Right cardiac atrium (tissue), 5 donors: ENCODE data around the gene ANO10. TPM values are rescaled to one million over a fixed set of nuclear protein-coding genes. Genes with fewer than 3 reads are reported as not detected.
"Not testable (repeated sequence)": the region's sequence is repeated elsewhere in the genome, so short reads cannot be mapped to it uniquely, and the experiment has no call there.

Experiments
- ATAC-seq, 2 donors: fragments of 200-7000 bp; cut with Tn5 transposase; one replicate each; pipeline versions ENCODE4 v1.8.0 to v1.9.1; 2020; ENCODE audit warnings: moderate library complexity in 2 of 2, mild to moderate bottlenecking in 1 of 2
- DNase-seq, 3 donors: peaks; one replicate each; pipeline ENCODE4 v3.0.0-alpha.2; 2020
- H3K27ac ChIP-seq: one replicate; pipeline ENCODE4 v1.5.1; 2013; ENCODE audit warnings: mild to moderate bottlenecking, low read length, control low read depth, moderate library complexity
- H3K27me3 ChIP-seq: one replicate; pipeline ENCODE4 v1.6.1; 2013; ENCODE audit not compliant: control insufficient read depth, insufficient read depth
- H3K4me1 ChIP-seq: one replicate; pipeline ENCODE4 v1.6.1; 2013; ENCODE audit warnings: low read length; ENCODE audit not compliant: control insufficient read depth, insufficient read depth
- H3K4me3 ChIP-seq: one replicate; pipeline ENCODE4 v1.5.1; 2013; ENCODE audit warnings: low read length, control low read depth
- H3K9me3 ChIP-seq: one replicate; pipeline ENCODE4 v1.6.1; 2013; ENCODE audit warnings: low read length; ENCODE audit not compliant: control insufficient read depth
- WGBS: extraction: QIAGEN DNeasy Blood & Tissue Kit; methylation state at CpG from one replicate; pipeline ENCODE4 v1.1.7; 2013; 5-methylcytosine and 5-hydroxymethylcytosine counted together
- intact Hi-C, 4 donors: fragments of 100-400 bp; cut with DNase I; formaldehyde crosslinking; loops; one replicate each; pipeline versions ENCODE4 v1.11.0 to v1.14.0; 2022 to 2023
- polyA plus RNA-seq: library from polyadenylated mRNA; stranded (reverse); fragments of 200-250 nt; gene quantifications from one replicate; pipeline ENCODE4 v1.2.3, GENCODE V29; 2013
- total RNA-seq, 4 donors: library from RNA; stranded (reverse); fragmentation: NEBNext Ultra II Directional; extraction: Animal tissue kit (Norgen Biotek cat#: 25700); gene quantifications; one replicate each; pipeline ENCODE4 v1.2.1, GENCODE V29; 2021
- donor health status: healthy with polysubstance abuse.
- donor health status: DM: no; HTN: yes; CAD: no.
- donor health status: DM: no; HTN: no; CAD: no.
- donor health status: DM: no; HTN: yes; CAD: no; lungs with severe emphysema.
- donor health status: DM: yes; HTN: yes; CAD: no.

ANO10 gene
- total and polyA plus RNA-seq, 5 donors, result 9.3 to 16.5 (median 15.8) TPM

- H3K9me3 ChIP-seq, result no peaks in the 10 kb centered on the region
- H3K4me1 ChIP-seq, result peaks cover 2% of the 10 kb centered on the region
- H3K4me3 ChIP-seq, result no peak overlapping the region
- H3K27me3 ChIP-seq, result no peaks in the 10 kb centered on the region
- DNase-seq, result no peak
- H3K27ac ChIP-seq, result no peak overlapping the region
- peak; percentile 62 to 96 for ATAC-seq
- 62% methylated on average over 1 of the region's 1 CpG for WGBS
- intact Hi-C loops, result no loop called here
These were observed 153.7 kb downstream of the ANO10 start for GRCh38 chr3:43468133-43468532.

- no peak for DNase-seq
- no peaks in the 10 kb centered on the region for H3K27me3 ChIP-seq
- peaks cover 2% of the 10 kb centered on the region for H3K4me1 ChIP-seq
- H3K27ac ChIP-seq, result no peak overlapping the region
- intact Hi-C loops, result no loop called here
- no peak overlapping the region for H3K4me3 ChIP-seq
- no peak for ATAC-seq
- no peaks in the 10 kb centered on the region for H3K9me3 ChIP-seq
These were observed 156.7 kb downstream of the ANO10 start for GRCh38 chr3:43465109-43465508.

GRCh38 chr3:43462566-43462965, 159.2 kb downstream of the ANO10 start:
- intact Hi-C loops, DNase-seq: not testable (repeated sequence)

GRCh38 chr3:43461345-43461744, 160.5 kb downstream of the ANO10 start:
- WGBS, result 94% methylated on average over 2 of the region's 2 CpGs
- intact Hi-C loops, result no loop called here
- no peak for ATAC-seq
- H3K4me3 ChIP-seq, result no peak overlapping the region
- no peaks in the 10 kb centered on the region for H3K4me1 ChIP-seq
- no peak for DNase-seq
- no peaks in the 10 kb centered on the region for H3K9me3 ChIP-seq
- H3K27me3 ChIP-seq, result no peaks in the 10 kb centered on the region
- H3K27ac ChIP-seq, result no peak overlapping the region

More at GRCh38 chr3:43462566-43462965, 159.2 kb downstream of the ANO10 start:
- not testable (repeated sequence) for H3K4me3 ChIP-seq, H3K4me1 ChIP-seq, ATAC-seq, H3K27me3 ChIP-seq, H3K27ac ChIP-seq, H3K9me3 ChIP-seq
- 97% methylated on average over 3 of the region's 3 CpGs for WGBS

GRCh38 chr3:43457038-43457437, 164.8 kb downstream of the ANO10 start:
- H3K9me3 ChIP-seq, H3K4me3 ChIP-seq, intact Hi-C loops, ATAC-seq, H3K4me1 ChIP-seq, H3K27me3 ChIP-seq, H3K27ac ChIP-seq, DNase-seq: not testable (repeated sequence)
- 54% methylated on average over 1 of the region's 1 CpG for WGBS

GRCh38 chr3:43455233-43455632, 166.6 kb downstream of the ANO10 start:
- 76% methylated on average over 1 of the region's 1 CpG for WGBS
- no peak for DNase-seq

GRCh38 chr3:43453981-43454380, 167.8 kb downstream of the ANO10 start:
- ATAC-seq, result no peak
- WGBS, result 53% methylated on average over 1 of the region's 1 CpG
- intact Hi-C loops, result no loop called here

More at GRCh38 chr3:43455233-43455632, 166.6 kb downstream of the ANO10 start:
- H3K4me1 ChIP-seq, result peaks cover 3% of the 10 kb centered on the region
- peak; percentile 31 to 73 for ATAC-seq
- H3K4me3 ChIP-seq, result no peak overlapping the region
- H3K27ac ChIP-seq, result no peak overlapping the region
- H3K9me3 ChIP-seq, result no peaks in the 10 kb centered on the region
- intact Hi-C loops, result no loop called here
- H3K27me3 ChIP-seq, result no peaks in the 10 kb centered on the region

GRCh38 chr3:43451670-43452254, 170.0 kb downstream of the ANO10 start:
- H3K27ac ChIP-seq, result no peak overlapping the region
- H3K4me1 ChIP-seq, result peaks cover 3% of the 10 kb centered on the region
- no peak overlapping the region for H3K4me3 ChIP-seq
- H3K27me3 ChIP-seq, result no peaks in the 10 kb centered on the region
- DNase-seq (no peak), ATAC-seq (no peak)
- intact Hi-C loops, result no loop called here
- H3K9me3 ChIP-seq, result no peaks in the 10 kb centered on the region
- 100% methylated on average over 2 of the region's 2 CpGs for WGBS

More at GRCh38 chr3:43453981-43454380, 167.8 kb downstream of the ANO10 start:
- Histone ChIP-seq H3K4me3 (no peak overlapping the region), H3K27ac (no peak overlapping the region), H3K27me3 (no peaks in the 10 kb centered on the region), H3K9me3 (no peaks in the 10 kb centered on the region), H3K4me1 (peaks cover 3% of the 10 kb centered on the region)
- no peak for DNase-seq

GRCh38 chr3:43448098-43448497, 173.7 kb downstream of the ANO10 start:
- H3K27me3 ChIP-seq, result no peaks in the 10 kb centered on the region
- no peaks in the 10 kb centered on the region for H3K9me3 ChIP-seq
- intact Hi-C loops, result no loop called here
- no peak overlapping the region for H3K27ac ChIP-seq
- DNase-seq (no peak), ATAC-seq (no peak)
- 100% methylated on average over 1 of the region's 1 CpG for WGBS
- H3K4me1 ChIP-seq, result no peaks in the 10 kb centered on the region
- no peak overlapping the region for H3K4me3 ChIP-seq

GRCh38 chr3:43445820-43446219, 176.0 kb downstream of the ANO10 start:
- ATAC-seq (no peak), DNase-seq (no peak)
- Histone ChIP-seq H3K9me3 (no peaks in the 10 kb centered on the region), H3K4me3 (no peak overlapping the region), H3K27ac (no peak overlapping the region), H3K27me3 (no peaks in the 10 kb centered on the region), H3K4me1 (no peaks in the 10 kb centered on the region)
- 60% methylated on average over 4 of the region's 4 CpGs for WGBS
- intact Hi-C loops, result no loop called here

GRCh38 chr3:43442872-43443395, 178.9 kb downstream of the ANO10 start:
- 97% methylated on average over 2 of the region's 2 CpGs for WGBS
- Histone ChIP-seq H3K4me3 (no peak overlapping the region), H3K9me3 (no peaks in the 10 kb centered on the region), H3K27me3 (no peaks in the 10 kb centered on the region), H3K4me1 (no peaks in the 10 kb centered on the region), H3K27ac (no peak overlapping the region)
- ATAC-seq (no peak), DNase-seq (no peak)
- intact Hi-C loops, result no loop called here
